Hematopoietic multipotent progenitor cell treated with erythropoietin and hydrocortisone succinate and interleukin-3 and kit ligand, for 8 days (in vitro differentiated cells): ENCODE results near the gene CNOT6.

Experiments
- DNase-seq: peaks from one replicate; pipeline ENCODE4 v3.0.0-alpha.2; 2015

Gene CNOT6

GRCh38 chr5:180586870-180587269, 92.7 kb downstream of the CNOT6 start:
- DNase-seq: no peak

GRCh38 chr5:180589771-180590542, 95.8 kb downstream of the CNOT6 start:
- DNase-seq: no peak

GRCh38 chr5:180590543-180591310, 96.5 kb downstream of the CNOT6 start:
- no peak for DNase-seq

GRCh38 chr5:180591311-180591887, 97.2 kb downstream of the CNOT6 start, which contains the start of gene SCGB3A1:
SCGB3A1 (minus strand) TSS chr5:180591499; CDS start chr5:180591462, 37 bp downstream.
- no peak for DNase-seq

- no peak for DNase-seq
These were observed 98.0 kb downstream of the CNOT6 start for GRCh38 chr5:180592176-180592575.

GRCh38 chr5:180593446-180594206, 99.4 kb downstream of the CNOT6 start:
- DNase-seq: no peak

GRCh38 chr5:180594311-180595045, 100.3 kb downstream of the CNOT6 start:
- no peak for DNase-seq

- no peak for DNase-seq
These were observed 100.8 kb downstream of the CNOT6 start for GRCh38 chr5:180595046-180595379.

- DNase-seq: no peak
These were observed 101.4 kb downstream of the CNOT6 start for GRCh38 chr5:180595381-180596114.

GRCh38 chr5:180596115-180596667, 102.0 kb downstream of the CNOT6 start:
- DNase-seq: no peak

- no peak for DNase-seq
These were observed 102.6 kb downstream of the CNOT6 start for GRCh38 chr5:180596668-180597231.

- no peak for DNase-seq
These were observed 104.1 kb downstream of the CNOT6 start for GRCh38 chr5:180598316-180598701.

- no peak for DNase-seq
These were observed 104.8 kb downstream of the CNOT6 start for GRCh38 chr5:180598797-180599589.

- DNase-seq: no peak
These were observed 105.4 kb downstream of the CNOT6 start for GRCh38 chr5:180599590-180599914.

- no peak for DNase-seq
These were observed 105.9 kb downstream of the CNOT6 start for GRCh38 chr5:180599981-180600553.

- DNase-seq: no peak
These were observed 106.4 kb downstream of the CNOT6 start for GRCh38 chr5:180600554-180601041.

- no peak for DNase-seq
These were observed 107.7 kb downstream of the CNOT6 start for GRCh38 chr5:180601591-180602480.

GRCh38 chr5:180602481-180603075, 108.4 kb downstream of the CNOT6 start:
- no peak for DNase-seq
